Transverse colon (tissue), 4 donors: ENCODE measurements around the gene RAB40C.
A peak's percentile ranks its signal among the peaks of the same experiment; 100 is the strongest.

ENCODE experiments used
- CTCF ChIP-seq, 5 experiments: fragments of 200-600 bp in 3 of 5; fragments of 450-650 bp in 2 of 5; sonication (generic) in 3 of 5; IDR thresholded peaks; 1 replicate in 2 of 5; 2 replicates in 3 of 5; pipeline ENCODE4 v1.5.1; 2016 to 2017; ENCODE audit warnings: antibody characterized with exemption in 5 of 5, inconsistent platforms in 3 of 5, mild to moderate bottlenecking in 2 of 5, moderate library complexity in 1 of 5
- POLR2A ChIP-seq: fragments of 450-650 bp; IDR thresholded peaks from one replicate; pipeline ENCODE4 v1.6.1; 2016; ENCODE audit warnings: antibody characterized with exemption, mild to moderate bottlenecking, moderate library complexity
- POLR2AphosphoS5 ChIP-seq, 3 donors: sonication (generic); formaldehyde crosslinking; IDR thresholded peaks; one replicate each; pipeline ENCODE4 v1.6.1; 2016; ENCODE audit warnings: antibody characterized with exemption in 3 of 3

GRCh38 chr16:674968-675883, 85.4 kb downstream of the RAB40C start, which contains the start of gene RHBDL1:
- TF ChIP-seq POLR2A (no peak), CTCF (IDR thresholded peaks at IDR 0.05) (peak in 1 of 5 experiments; percentile 19), POLR2AphosphoS5 (IDR thresholded peaks at IDR 0.05) (peak in 1 of 3 donors; percentile 16)
